SK-N-MC (cell line): ENCODE measurements around the gene CCDC88B.

Experiments
- EZH2 ChIP-seq: fragments of 200-600 bp; sonication (generic); IDR thresholded peaks from one replicate; pipeline ENCODE4 v1.6.1; 2017; ENCODE audit warnings: antibody characterized with exemption
- FOXP2 ChIP-seq: optimal IDR thresholded peaks from 2 replicates; pipeline ENCODE3; 2011; ENCODE audit warnings: mild to moderate bottlenecking, moderate library complexity; ENCODE audit not compliant: insufficient read depth; ENCODE audit errors: extremely low read length, control extremely low read depth
- POLR2AphosphoS5 ChIP-seq: IDR thresholded peaks from 2 replicates; pipeline ENCODE4 v1.6.1; 2012; ENCODE audit warnings: mild to moderate bottlenecking, low read depth, low read length, borderline replicate concordance

DNA sequence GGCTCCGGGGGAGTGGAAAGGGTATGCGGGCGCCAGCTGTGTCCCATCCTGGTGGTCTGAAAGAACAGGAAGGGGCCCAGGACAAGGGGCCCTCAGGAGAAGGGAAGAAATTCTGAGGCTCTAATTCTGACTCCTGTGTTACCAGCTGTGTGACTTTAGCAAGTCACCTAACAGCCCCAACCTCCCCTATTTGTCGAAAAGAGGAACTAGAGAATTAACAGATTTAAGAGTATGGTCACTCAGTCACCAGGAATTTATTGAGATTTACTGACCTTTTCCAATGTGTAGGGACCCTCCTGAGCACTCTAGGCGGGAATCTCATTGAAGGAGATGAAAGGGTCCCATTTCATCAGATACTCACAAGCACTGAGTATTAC is 33.6 kb downstream of the CCDC88B start:
- TF ChIP-seq POLR2AphosphoS5 = no peak
- TF ChIP-seq EZH2 = no peak
- no peak for TF ChIP-seq FOXP2
